Measurements from ENCODE around the gene VAMP5. TPM values are rescaled to one million over a fixed set of nuclear protein-coding genes. Genes with fewer than 3 reads are reported as not detected.

The VAMP5 gene
- total and polyA plus RNA-seq, 8 donors = 49.6 to 87.7 (median 56.4) TPM

DNA sequence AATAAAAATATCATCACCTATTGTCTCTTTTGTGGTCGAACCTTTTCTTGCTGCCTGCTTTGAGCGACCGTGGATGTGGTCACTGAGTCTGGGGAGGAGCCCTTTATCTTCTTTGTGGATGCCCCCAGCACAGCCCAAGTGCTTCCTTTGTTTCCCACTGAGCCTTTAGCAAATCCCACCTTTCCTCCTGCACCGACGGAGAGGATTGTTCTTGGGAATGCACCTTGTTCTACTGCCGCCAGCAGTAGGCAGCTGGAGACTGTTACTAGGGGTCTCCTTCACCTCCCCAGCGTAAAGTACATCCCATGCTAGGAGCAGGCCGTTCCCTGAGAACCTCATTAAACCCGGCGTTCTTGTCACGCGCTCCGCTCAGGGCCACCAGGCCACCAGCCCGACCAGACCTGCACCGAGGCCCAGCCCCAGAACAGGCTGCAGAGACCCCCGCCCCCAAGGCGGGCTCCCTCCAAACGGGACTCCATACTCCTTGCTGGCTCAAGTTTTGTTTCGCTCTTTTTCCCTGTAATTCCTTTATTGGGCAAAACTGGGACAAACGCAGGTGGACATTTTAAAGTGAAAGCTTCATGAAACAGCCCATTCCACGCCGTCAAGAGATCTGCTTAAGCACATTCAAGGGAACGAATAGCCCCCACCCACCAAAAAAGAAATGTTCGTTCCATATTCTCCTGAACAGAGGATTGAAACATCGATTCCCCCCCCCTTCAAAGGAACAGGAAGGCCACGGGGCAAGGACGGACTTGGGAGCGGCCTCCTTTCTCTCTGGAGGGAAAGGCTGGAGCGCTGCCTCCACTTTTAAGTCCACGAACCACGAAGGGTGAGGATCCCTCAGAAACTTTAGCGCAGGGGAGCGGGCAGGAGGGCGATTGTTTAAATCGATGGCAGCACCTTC lies 46.4 kb upstream of the VAMP5 start:
- ATAC-seq (peak; percentile 26), DNase-seq (peak; percentile 41 to 87 (median 68))
- intact Hi-C loops (cut with DNase I) = loop anchor here in 1 of 2 donors (5.0 kb wide), 1 partner anchor 111 kb away; no protein-coding TSS in a partner anchor
- TF ChIP-seq, protein P1, sequence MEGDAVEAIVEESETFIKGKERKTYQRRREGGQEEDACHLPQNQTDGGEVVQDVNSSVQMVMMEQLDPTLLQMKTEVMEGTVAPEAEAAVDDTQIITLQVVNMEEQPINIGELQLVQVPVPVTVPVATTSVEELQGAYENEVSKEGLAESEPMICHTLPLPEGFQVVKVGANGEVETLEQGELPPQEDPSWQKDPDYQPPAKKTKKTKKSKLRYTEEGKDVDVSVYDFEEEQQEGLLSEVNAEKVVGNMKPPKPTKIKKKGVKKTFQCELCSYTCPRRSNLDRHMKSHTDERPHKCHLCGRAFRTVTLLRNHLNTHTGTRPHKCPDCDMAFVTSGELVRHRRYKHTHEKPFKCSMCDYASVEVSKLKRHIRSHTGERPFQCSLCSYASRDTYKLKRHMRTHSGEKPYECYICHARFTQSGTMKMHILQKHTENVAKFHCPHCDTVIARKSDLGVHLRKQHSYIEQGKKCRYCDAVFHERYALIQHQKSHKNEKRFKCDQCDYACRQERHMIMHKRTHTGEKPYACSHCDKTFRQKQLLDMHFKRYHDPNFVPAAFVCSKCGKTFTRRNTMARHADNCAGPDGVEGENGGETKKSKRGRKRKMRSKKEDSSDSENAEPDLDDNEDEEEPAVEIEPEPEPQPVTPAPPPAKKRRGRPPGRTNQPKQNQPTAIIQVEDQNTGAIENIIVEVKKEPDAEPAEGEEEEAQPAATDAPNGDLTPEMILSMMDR (IDR thresholded peaks at IDR 0.05) = no peak
- Histone ChIP-seq H3K27ac (peak overlapping the region; percentile 99), H3K36me3 (peaks cover under 1 to 24% of the 10 kb centered on the region in 2 donors), H3K4me1 (peaks cover 24 to 63% of the 10 kb centered on the region in 2 donors), H3K27me3 (no peaks in the 10 kb centered on the region), H3K9me3 (no peaks in the 10 kb centered on the region), H3K4me3 (peak overlapping the region; percentile 99)

DNA sequence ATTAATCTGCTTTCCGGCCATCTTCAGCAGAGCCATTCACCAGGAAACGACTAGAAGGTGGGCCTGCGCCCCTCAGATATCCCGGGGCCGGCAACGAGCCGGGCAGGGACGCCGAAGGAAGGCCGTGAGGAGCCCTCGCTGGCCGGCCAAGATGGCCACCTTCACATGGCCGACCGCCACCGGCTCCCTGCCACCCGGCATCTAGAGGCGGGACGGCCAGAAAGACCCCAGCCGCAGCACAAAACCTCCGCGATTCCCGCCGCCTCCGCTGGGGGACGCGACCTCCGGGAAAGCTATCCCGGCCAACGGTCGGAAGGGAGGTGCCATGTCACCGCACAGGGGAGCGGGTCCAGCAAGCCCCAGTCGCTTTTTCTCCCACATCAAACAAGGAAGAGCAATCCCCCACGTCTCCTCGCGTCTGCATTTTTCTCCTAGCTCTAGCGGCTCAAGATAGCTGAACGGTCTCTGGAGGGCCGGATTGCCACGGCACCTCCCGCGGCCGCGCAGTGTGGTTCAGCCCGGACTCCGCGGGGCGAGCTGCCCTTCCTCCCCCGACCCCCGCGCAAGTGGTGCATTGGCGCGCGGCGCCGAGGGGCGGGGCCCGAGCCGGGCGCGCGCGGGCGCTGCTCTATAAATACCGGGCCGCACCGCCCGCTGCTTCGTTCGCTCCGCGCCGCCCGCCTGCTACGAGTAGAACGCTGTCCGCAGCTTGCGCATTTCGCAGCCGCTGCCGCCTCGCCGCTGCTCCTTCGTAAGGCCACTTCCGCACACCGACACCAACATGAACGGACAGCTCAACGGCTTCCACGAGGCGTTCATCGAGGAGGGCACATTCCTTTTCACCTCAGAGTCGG lies 45.5 kb upstream of the VAMP5 start, which contains the start of gene MAT2A:
MAT2A (plus strand) TSS at position 662 of the 854 bp plus-strand sequence; CDS start at position 782, 120 bp downstream.
- intact Hi-C loops (cut with DNase I) = loop anchor here in 1 of 2 donors (5.0 kb wide), 1 partner anchor 111 kb away; no protein-coding TSS in a partner anchor
- H3K9me3 ChIP-seq = no peaks in the 10 kb centered on the region
- H3K27ac ChIP-seq = peak within 1 kb of the TSS; percentile 99
- DNase-seq (peak; percentile 92 to 98 (median 97)), ATAC-seq (peak; percentile 90)
- H3K4me1 ChIP-seq = peaks cover 24 to 72% of the 10 kb centered on the region in 2 donors
- H3K27me3 ChIP-seq = no peaks in the 10 kb centered on the region
- H3K36me3 ChIP-seq = peaks cover 5 to 33% of the 10 kb centered on the region in 2 donors
- TF ChIP-seq, protein P1 (IDR thresholded peaks at IDR 0.05) = peak; percentile 58 to 76
- H3K4me3 ChIP-seq = peak within 1 kb of the TSS; percentile 99

DNA sequence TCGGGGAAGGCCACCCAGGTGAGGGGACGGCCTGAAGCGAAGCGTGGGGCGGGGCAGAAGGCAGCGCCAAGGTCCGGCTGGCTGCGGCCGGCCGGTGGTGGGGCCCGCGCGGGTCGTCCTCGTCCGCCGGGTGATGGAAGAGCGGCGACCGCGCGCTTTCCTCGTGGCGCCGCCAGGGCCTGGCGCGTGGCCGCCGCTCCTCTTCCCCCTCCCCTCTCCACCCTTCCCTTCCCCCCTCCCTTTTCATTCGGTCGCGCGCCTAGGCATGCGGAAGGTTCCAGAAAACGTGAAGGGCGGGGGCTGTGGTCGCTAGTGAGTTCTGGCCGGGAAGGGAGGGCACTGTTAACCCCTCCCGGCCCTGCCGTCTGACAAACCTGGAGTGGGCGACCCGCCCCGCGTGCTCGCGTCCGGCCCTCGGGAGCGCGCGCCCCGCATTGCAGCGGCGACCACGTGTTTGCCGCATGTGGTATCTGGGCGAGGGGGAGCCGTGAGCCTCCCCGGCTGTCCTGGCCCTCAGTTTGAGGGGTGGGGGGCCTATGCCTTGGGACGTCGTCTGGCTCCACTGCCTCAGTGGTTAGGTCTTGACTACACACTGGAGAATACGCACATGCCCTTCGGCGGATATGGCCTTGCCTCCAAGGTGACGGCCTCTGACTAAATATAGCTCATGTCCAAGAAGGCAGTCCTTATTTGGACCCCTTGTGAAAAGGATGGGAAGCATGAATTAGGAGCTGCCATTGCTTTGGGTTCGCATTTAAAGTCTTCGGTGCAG lies 44.7 kb upstream of the VAMP5 start:
- Histone ChIP-seq H3K4me3 (peak overlapping the region; percentile 99), H3K27me3 (no peaks in the 10 kb centered on the region), H3K9me3 (no peaks in the 10 kb centered on the region), H3K27ac (peak overlapping the region; percentile 99), H3K36me3 (peaks cover 5 to 41% of the 10 kb centered on the region in 2 donors), H3K4me1 (peaks cover 24 to 69% of the 10 kb centered on the region in 2 donors)
- TF ChIP-seq, protein P1 (IDR thresholded peaks at IDR 0.05) = no peak
- intact Hi-C loops (cut with DNase I) = loop anchor here in 1 of 2 donors (5.0 kb wide), 1 partner anchor 112 kb away; no protein-coding TSS in a partner anchor
- DNase-seq = peak; percentile 80 to 91 (median 82)
- ATAC-seq = peak; percentile 64

DNA sequence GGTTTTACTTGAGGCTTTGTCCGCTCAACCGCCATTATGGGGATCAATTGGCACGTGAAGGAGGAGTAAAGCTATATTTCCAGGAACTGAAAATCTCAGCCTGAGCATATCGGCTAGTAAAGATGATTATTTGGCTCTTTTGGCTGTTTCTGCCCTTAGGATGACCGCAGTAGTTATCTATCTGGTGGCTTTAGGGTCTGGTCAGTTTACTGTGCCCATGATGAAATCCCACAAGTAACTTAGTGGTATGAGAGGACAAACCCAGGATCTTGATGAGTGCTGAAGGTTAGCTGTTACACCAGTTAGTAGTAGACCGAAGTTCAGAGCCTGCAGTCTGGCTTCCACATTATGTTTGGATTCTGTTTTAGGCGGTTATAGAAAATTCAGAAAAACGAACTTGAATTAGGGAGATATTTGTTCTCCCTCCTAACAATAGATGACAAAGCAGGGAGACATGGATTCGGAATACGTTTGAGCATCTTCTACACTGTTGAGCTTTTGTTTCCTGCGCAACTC lies 44.0 kb upstream of the VAMP5 start:
- Histone ChIP-seq H3K27me3 (no peaks in the 10 kb centered on the region), H3K36me3 (peaks cover 5 to 47% of the 10 kb centered on the region in 2 donors), H3K27ac (peak overlapping the region; percentile 99), H3K4me3 (peak overlapping the region; percentile 99), H3K4me1 (peaks cover 24 to 63% of the 10 kb centered on the region in 2 donors), H3K9me3 (no peaks in the 10 kb centered on the region)
- TF ChIP-seq, protein P1 (IDR thresholded peaks at IDR 0.05) = no peak
- intact Hi-C loops (cut with DNase I) = no loop called here
- DNase-seq = no peak
- ATAC-seq = no peak
